ENCODE data around the gene ASGR1. TPM values are rescaled to one million over a fixed set of nuclear protein-coding genes. Genes with fewer than 3 reads are reported as not detected.

ASGR1 gene
- total and polyA plus RNA-seq, 2 of the 4 experiments (the other 2 are of a cell fraction), result 1.3 to 3.8 TPM

GRCh38 chr17:7178973-7179316 lies 225 bp downstream of the ASGR1 start:
- Histone ChIP-seq H2AFZ (replicated peaks; ENCODE audit: low read length, poor library complexity) (no peak overlapping the region), H4K5ac (ENCODE audit: low read depth, low read length) (no peak overlapping the region), H4K20me1 (ENCODE audit: insufficient read depth, low read length) (peaks cover 3% of the 10 kb centered on the region; the same call in 1 of the 2 replicates), H3K18ac (ENCODE audit: low read depth, low read length) (no peak overlapping the region), H3K4me3 (ENCODE audit: insufficient read depth, low read depth, low read length) (no peak overlapping the region), H3K56ac (ENCODE audit: extremely low read depth, insufficient read depth, low read length) (no peak overlapping the region), H3K9ac (ENCODE audit: low read depth, low read length) (no peak overlapping the region), H3K27ac (ENCODE audit: insufficient read depth, low read length) (no peak overlapping the region), H4K8ac (ENCODE audit: low read depth in 2 of 2, low read length in 2 of 2) (no peak overlapping the region), H3K14ac (replicated peaks; ENCODE audit: low read depth, low read length) (no peak overlapping the region), H3K36me3 (ENCODE audit: control insufficient read depth, insufficient read depth, low read length) (no peaks in the 10 kb centered on the region), H3K27me3 (ENCODE audit: control insufficient read depth, insufficient read depth, low read length) (no peaks in the 10 kb centered on the region), H2BK15ac (ENCODE audit: low read depth, low read length) (no peak overlapping the region), H2BK20ac (ENCODE audit: low read depth, low read length) (no peak overlapping the region), H4K91ac (ENCODE audit: insufficient read depth, low read depth, low read length) (no peak overlapping the region), H2BK5ac (ENCODE audit: low read depth, low read length, poor library complexity, severe bottlenecking) (no peak overlapping the region), H2AK5ac (ENCODE audit: low read depth, low read length) (no peak overlapping the region), H3K4me2 (ENCODE audit: low read depth, low read length) (no peak overlapping the region), H2BK120ac (ENCODE audit: low read depth, low read length) (no peak overlapping the region), H3K79me1 (ENCODE audit: low read depth in 1 of 2, low read length in 2 of 2) (no peaks in the 10 kb centered on the region), H3K9me1 (ENCODE audit: insufficient read depth, low read length) (peaks cover 13% of the 10 kb centered on the region; the same call in 1 of the 2 replicates), H3K4ac (ENCODE audit: low read depth, low read length) (no peak overlapping the region), H2AK9ac (replicated peaks; ENCODE audit: low read depth, low read length, poor library complexity) (no peak overlapping the region), H3K9me3 (ENCODE audit: control insufficient read depth, insufficient read depth, low read length) (no peaks in the 10 kb centered on the region), H3K4me1 (ENCODE audit: control insufficient read depth, insufficient read depth, low read length) (peaks cover 2% of the 10 kb centered on the region; the same call in 1 of the 2 replicates), H3K23ac (ENCODE audit: low read depth, low read length) (no peak overlapping the region)
- in situ Hi-C loops (cut with MboI; ENCODE audit: low sequenced_read_pairs), result no loop called here
- DNase-seq (no peak), ATAC-seq (ENCODE audit: low read depth) (no peak)
- POLR2A ChIA-PET (ENCODE audit: unreplicated experiment), result no interaction called here
- intact Hi-C loops (cut with micrococcal nuclease), result no loop called here
- BruUV-seq (replicated peaks), result no TSS peak
- WGBS, 2 experiments (ENCODE audit: extremely low coverage in 2 of 2, insufficient read length in 1 of 2), result 87% methylated on average over 6 of the region's 11 CpGs; no CpG with 5 or more reads in 1 of the 2 experiments
- CTCF ChIA-PET, result interaction anchor here (2.5 kb wide), 1 partner anchor 126 kb away, joined by 8 read pairs; no protein-coding TSS in a partner anchor
- dilution Hi-C loops (cut with HindIII; ENCODE audit: low sequenced_read_pairs, unreplicated experiment), result no loop called here
- no peak for TF ChIP-seq RCOR1 (IDR thresholded peaks at IDR 0.05; ENCODE audit: insufficient replicate concordance, low read length)
- TF ChIP-seq POLR2A (IDR thresholded peaks at IDR 0.05; ENCODE audit: low read depth, low read length), result no peak
- TF ChIP-seq USF2 (IDR thresholded peaks at IDR 0.05; ENCODE audit: low read depth, low read length), result no peak
- TF ChIP-seq ELK1 (IDR thresholded peaks at IDR 0.05; ENCODE audit: borderline replicate concordance, low read depth, low read length), result no peak
- no peak for TF ChIP-seq MAFK (IDR thresholded peaks at IDR 0.05; ENCODE audit: low read depth, low read length)
- no peak for TF ChIP-seq RAD21 (IDR thresholded peaks at IDR 0.05; ENCODE audit: low read length)
- no peak for TF ChIP-seq CEBPB (IDR thresholded peaks at IDR 0.05; ENCODE audit: low read depth, low read length)
- TF ChIP-seq MAZ (IDR thresholded peaks at IDR 0.05; ENCODE audit: borderline replicate concordance, low read depth, low read length), result no peak
- no peak for TF ChIP-seq SMC3 (IDR thresholded peaks at IDR 0.05; ENCODE audit: low read depth, low read length)
- TF ChIP-seq FOS (IDR thresholded peaks at IDR 0.05; ENCODE audit: low read depth, low read length), result no peak
- TF ChIP-seq MXI1 (IDR thresholded peaks at IDR 0.05; ENCODE audit: borderline replicate concordance, low read depth, low read length), result no peak
- no peak for TF ChIP-seq CHD1 (IDR thresholded peaks at IDR 0.05; ENCODE audit: low read depth, low read length)
- no peak for TF ChIP-seq CTCF (conservative IDR thresholded peaks at IDR 0.05; ENCODE audit: low read depth, low read length)
- TF ChIP-seq RFX5 (IDR thresholded peaks at IDR 0.05; ENCODE audit: low read depth, low read length), result no peak
- TF ChIP-seq NFE2L2 (IDR thresholded peaks at IDR 0.05; ENCODE audit: low read depth, low read length), result no peak
- no peak for TF ChIP-seq BHLHE40 (IDR thresholded peaks at IDR 0.05; ENCODE audit: low read depth, low read length)
